Activated CD4-positive, alpha-beta memory T cell treated with anti-CD3 and anti-CD28 coated beads, Interleukin-2, amount 10 ng/mL, durations not matched to agents 7 days and 5 days (primary cell): ENCODE data around the gene ZNF793. TPM values are rescaled to one million over a fixed set of nuclear protein-coding genes. Genes with fewer than 3 reads are reported as not detected.

Source experiments
- CTCF ChIA-PET: fragments of 350-600 bp; sonication (Branson Sonifier 250); formaldehyde crosslinking; loops from one replicate; lab custom pipeline; 2021; ENCODE audit warnings: antibody characterized with exemption, inconsistent platforms; lab: Charles Lee
- POLR2A ChIA-PET: fragments of 350-600 bp; sonication (Branson Sonifier 250); formaldehyde crosslinking; loops from one replicate; lab custom pipeline; 2021; ENCODE audit warnings: antibody characterized with exemption; lab: Charles Lee
- DNase-seq: peaks from one replicate; pipeline ENCODE4 v3.0.0-alpha.2; 2020
- H3K27ac Mint-ChIP-seq: one replicate; pipeline ENCODE4 v1.8.0; 2021; ENCODE audit warnings: mild to moderate bottlenecking, mixed read lengths
- H3K27me3 Mint-ChIP-seq: one replicate; pipeline ENCODE4 v1.8.0; 2021; ENCODE audit warnings: mixed read lengths
- H3K36me3 Mint-ChIP-seq: one replicate; pipeline ENCODE4 v1.8.0; 2021; ENCODE audit warnings: low read depth, mixed read lengths
- H3K4me1 Mint-ChIP-seq: one replicate; pipeline ENCODE4 v1.8.0; 2021; ENCODE audit warnings: mixed read lengths
- H3K4me3 Mint-ChIP-seq: one replicate; pipeline ENCODE4 v1.8.0; 2021; ENCODE audit warnings: mild to moderate bottlenecking, mixed read lengths
- H3K9me3 Mint-ChIP-seq: one replicate; pipeline ENCODE4 v1.8.0; 2021; ENCODE audit warnings: mixed read lengths
- total RNA-seq, 2 experiments: library from RNA; stranded (reverse); gene quantifications; one replicate each; pipeline ENCODE4 v1.2.3, GENCODE V29; 2021

Gene ZNF793
- total RNA-seq, 2 experiments from 2014 or later: 2.1 to 2.3 TPM

DNA sequence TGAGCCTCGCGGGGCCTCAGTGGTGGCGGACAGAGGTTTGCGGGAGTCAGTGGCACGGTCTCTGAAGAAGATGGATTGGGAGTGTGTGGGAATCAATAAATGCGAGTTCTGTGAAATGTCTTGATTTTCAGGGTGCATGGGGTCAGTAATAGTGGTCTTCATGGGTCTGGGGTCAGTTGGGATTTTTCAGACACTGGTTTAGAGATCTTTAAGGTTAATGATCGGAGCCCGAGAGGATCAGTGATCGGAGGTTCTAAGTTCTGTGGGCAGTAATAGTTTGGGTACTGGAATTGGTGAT, 377 bp downstream of the ZNF793 start:
- H3K4me1 Mint-ChIP-seq: no peaks in the 10 kb centered on the region
- H3K4me3 Mint-ChIP-seq: no peak overlapping the region
- ChIA-PET CTCF (no interaction called here), POLR2A (interaction anchor here (1.0 to 1.9 kb wide), 7 partner anchors 38 to 272 kb away, joined by 3 to 21 read pairs (median 7); partner anchors contain the start of genes ZNF540, ZNF569, ZNF570 and ZNF571)
- H3K9me3 Mint-ChIP-seq: peaks cover 29% of the 10 kb centered on the region
- no peak overlapping the region for H3K27ac Mint-ChIP-seq
- no peak for DNase-seq
- no peaks in the 10 kb centered on the region for H3K27me3 Mint-ChIP-seq
- peaks cover 35% of the 10 kb centered on the region for H3K36me3 Mint-ChIP-seq

DNA sequence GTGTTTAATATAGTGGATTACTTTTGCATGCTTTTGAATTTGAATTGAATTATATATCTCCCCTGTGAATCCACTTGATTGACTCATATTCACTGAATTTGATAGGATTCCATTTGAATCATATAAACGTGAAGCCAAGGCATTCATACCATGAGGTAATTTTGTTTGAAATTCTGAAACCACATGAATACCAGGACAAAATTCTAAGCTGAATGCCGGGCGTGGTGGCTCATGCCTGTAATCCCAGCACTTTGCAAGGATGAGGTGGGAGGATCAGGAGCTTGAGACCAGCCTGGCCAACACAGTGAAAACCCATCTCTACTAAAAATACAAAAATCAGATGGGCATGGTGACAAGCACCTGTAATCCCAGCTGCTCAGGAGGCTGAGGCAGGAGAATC, 4.4 kb downstream of the ZNF793 start:
- ChIA-PET POLR2A (no interaction called here), CTCF (no interaction called here)
- Mint-ChIP-seq H3K4me1 (no peaks in the 10 kb centered on the region), H3K36me3 (peaks cover 37% of the 10 kb centered on the region), H3K9me3 (peaks cover 35% of the 10 kb centered on the region), H3K27me3 (no peaks in the 10 kb centered on the region), H3K4me3 (no peak overlapping the region), H3K27ac (no peak overlapping the region)
- DNase-seq: no peak

DNA sequence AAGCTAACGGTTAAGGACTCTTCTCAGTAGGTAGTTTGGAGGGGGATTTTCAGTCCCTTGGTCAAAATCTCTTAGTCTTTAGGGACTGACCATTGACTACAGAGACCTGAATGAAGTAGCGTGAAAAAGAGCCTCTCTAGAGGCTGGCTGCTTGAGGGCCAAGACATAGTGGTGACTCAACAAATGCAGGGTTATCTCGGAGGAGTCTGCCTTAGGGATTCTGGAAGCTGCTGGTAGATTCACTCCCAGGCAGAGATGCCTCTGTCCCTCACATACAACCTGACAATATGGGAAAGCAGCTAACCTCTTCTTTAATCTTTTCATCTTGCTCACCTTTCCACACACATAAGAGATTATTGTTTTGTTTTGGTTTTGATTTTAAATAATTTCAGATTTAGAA, 5.1 kb downstream of the ZNF793 start:
- POLR2A ChIA-PET: no interaction called here
- Mint-ChIP-seq H3K4me1 (no peaks in the 10 kb centered on the region), H3K9me3 (peaks cover 36% of the 10 kb centered on the region), H3K4me3 (no peak overlapping the region), H3K27ac (no peak overlapping the region), H3K36me3 (peaks cover 37% of the 10 kb centered on the region), H3K27me3 (no peaks in the 10 kb centered on the region)
- CTCF ChIA-PET: no interaction called here
- DNase-seq: no peak

DNA sequence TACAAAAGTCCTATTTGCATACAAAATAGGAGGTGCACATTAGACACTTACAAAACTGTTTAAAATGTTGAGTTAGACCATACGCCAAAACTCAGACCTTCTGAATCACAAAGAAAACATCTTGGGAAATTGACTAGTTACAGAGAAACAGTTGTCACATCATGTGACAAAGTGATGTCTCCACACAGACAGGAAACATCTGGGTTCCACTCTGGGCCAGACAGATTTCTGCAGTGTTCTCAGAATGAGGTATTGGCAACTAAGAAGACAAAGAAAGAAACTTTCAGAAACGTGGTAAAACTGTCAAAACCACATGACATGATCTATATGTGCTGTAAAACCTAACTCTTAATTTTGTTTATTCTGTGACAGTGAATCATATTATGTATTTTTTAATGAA, 6.7 kb downstream of the ZNF793 start:
- ChIA-PET CTCF (no interaction called here), POLR2A (no interaction called here)
- H3K27me3 Mint-ChIP-seq: no peaks in the 10 kb centered on the region
- DNase-seq: no peak
- peaks cover 38% of the 10 kb centered on the region for H3K9me3 Mint-ChIP-seq
- peaks cover 34% of the 10 kb centered on the region for H3K36me3 Mint-ChIP-seq
- no peaks in the 10 kb centered on the region for H3K4me1 Mint-ChIP-seq
- no peak overlapping the region for H3K27ac Mint-ChIP-seq
- no peak overlapping the region for H3K4me3 Mint-ChIP-seq

DNA sequence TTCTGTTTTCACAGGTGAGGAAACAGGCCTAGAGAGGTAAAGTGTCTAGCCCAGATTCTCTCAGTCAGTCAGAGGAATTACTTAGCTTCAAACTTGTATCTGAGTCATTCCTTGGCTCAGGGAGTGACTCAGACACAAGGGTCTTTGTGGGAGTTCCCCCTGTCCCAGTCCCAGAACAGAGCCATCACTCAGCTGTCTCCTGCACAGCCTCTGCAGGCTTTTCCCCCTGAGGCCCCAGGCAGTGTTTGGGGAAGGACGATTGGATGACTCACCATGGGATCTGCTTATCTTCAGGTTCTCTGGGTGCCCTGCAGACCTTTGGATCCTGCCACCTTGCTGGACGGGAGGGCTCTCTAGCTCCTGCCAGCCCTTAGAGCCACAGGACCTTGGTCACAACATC, 13.2 kb downstream of the ZNF793 start:
- DNase-seq: no peak
- no peaks in the 10 kb centered on the region for H3K4me1 Mint-ChIP-seq
- no peaks in the 10 kb centered on the region for H3K27me3 Mint-ChIP-seq
- peaks cover 19% of the 10 kb centered on the region for H3K36me3 Mint-ChIP-seq
- POLR2A ChIA-PET: no interaction called here
- H3K27ac Mint-ChIP-seq: no peak overlapping the region
- H3K9me3 Mint-ChIP-seq: peaks cover 35% of the 10 kb centered on the region
- no peak overlapping the region for H3K4me3 Mint-ChIP-seq
- CTCF ChIA-PET: no interaction called here

DNA sequence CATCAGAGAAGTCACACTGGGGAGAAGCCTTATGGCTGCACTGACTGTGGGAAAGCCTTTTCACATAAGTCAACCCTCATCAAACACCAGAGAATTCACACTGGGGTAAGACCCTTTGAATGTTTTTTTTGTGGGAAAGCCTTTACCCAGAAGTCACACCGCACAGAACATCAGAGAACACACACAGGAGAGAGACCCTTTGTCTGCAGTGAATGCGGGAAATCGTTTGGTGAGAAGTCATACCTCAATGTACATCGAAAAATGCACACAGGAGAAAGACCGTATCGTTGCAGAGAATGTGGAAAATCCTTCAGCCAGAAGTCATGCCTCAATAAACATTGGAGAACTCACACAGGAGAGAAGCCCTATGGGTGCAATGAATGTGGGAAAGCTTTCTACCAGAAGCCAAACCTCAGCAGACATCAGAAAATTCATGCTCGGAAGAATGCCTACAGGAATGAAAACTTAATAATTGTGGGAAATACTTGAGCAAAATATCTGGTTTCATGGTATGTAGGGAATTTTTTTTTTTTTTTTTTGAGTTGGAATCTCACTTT, 30.7 kb downstream of the ZNF793 start:
- POLR2A ChIA-PET: no interaction called here
- Mint-ChIP-seq H3K4me3 (no peak overlapping the region), H3K27me3 (no peaks in the 10 kb centered on the region), H3K4me1 (no peaks in the 10 kb centered on the region), H3K9me3 (peaks cover 42% of the 10 kb centered on the region), H3K36me3 (peaks cover 38% of the 10 kb centered on the region), H3K27ac (no peak overlapping the region)
- CTCF ChIA-PET: no interaction called here
- no peak for DNase-seq

DNA sequence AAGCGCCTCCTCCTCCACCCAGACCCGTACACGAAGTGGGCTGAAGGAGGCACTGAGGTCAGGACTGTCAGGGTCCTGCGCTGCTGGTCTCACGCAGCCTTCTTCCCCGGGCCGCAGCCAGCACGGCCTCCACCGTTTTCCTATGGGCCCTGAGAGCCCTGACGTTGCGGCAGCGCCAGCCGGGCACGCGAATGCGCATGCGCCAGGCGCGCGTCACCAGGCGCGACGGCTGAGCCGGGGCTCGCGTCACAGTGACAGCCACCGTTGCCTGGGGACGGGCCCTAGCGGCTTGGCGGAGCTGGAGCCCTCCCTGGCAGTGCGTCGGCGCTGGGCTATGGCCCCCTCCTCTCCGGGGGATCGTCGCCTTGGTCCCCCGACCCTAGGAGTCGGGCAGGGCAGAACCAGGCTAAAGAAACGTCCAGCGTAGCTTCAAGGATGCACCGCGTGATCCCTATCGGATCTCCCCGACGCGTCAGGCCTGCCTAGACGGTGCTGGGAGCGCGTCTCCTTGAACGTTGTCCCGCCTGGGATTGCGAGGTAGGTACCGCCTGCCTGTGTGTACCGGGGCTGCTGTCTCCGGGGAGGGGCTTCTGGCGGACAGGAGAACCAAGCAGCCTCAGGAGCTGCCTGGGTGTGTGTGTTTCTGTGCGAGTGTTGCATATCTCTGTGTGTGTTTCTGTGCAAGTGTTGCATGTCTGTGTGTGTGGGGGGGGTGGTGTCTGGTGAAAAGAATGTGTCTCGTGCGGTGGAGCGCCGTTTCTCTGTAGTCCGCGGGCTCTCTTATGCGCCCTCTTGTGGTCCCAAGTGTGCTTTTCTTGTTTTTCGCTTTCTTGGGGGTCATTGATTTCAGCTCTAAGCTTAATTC, 44.6 kb downstream of the ZNF793 start:
- Mint-ChIP-seq H3K27me3 (no peaks in the 10 kb centered on the region), H3K9me3 (peaks cover 53% of the 10 kb centered on the region), H3K4me1 (peaks cover 8% of the 10 kb centered on the region), H3K36me3 (peaks cover 26% of the 10 kb centered on the region), H3K4me3 (peak overlapping the region; percentile 93), H3K27ac (peak overlapping the region; percentile 85)
- peak; percentile 76 for DNase-seq
- ChIA-PET CTCF (interaction anchor here (0.6 to 1.0 kb wide), 3 partner anchors 43 to 381 kb away, joined by 3 read pairs; partner anchors contain the start of genes ZNF527, ZNF540 and ZNF571), POLR2A (interaction anchor here (0.8 to 1.9 kb wide), 5 partner anchors 44 to 946 kb away, joined by 3 to 5 read pairs (median 3); partner anchors contain the start of genes ZNF382, ZNF570 and ZNF793)

DNA sequence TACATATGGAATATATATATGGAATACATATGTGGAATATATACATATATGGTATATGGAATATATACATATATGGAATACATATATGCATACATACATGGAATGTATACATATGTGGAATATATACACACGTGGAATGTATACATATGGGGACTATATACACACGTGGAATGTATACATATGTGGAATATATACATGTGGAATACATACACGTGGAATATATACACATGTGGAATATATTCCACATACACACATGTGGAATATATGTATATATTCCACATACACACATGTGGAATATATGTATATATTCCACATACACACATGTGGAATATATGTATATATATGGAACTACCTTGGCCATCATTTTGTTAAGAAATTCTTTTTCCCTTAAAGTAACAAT, 56.8 kb downstream of the ZNF793 start:
- H3K36me3 Mint-ChIP-seq: peaks cover 34% of the 10 kb centered on the region
- CTCF ChIA-PET: no interaction called here
- H3K27me3 Mint-ChIP-seq: no peaks in the 10 kb centered on the region
- no peaks in the 10 kb centered on the region for H3K4me1 Mint-ChIP-seq
- H3K4me3 Mint-ChIP-seq: no peak overlapping the region
- H3K27ac Mint-ChIP-seq: no peak overlapping the region
- peaks cover 69% of the 10 kb centered on the region for H3K9me3 Mint-ChIP-seq
- POLR2A ChIA-PET: no interaction called here
- DNase-seq: no peak

DNA sequence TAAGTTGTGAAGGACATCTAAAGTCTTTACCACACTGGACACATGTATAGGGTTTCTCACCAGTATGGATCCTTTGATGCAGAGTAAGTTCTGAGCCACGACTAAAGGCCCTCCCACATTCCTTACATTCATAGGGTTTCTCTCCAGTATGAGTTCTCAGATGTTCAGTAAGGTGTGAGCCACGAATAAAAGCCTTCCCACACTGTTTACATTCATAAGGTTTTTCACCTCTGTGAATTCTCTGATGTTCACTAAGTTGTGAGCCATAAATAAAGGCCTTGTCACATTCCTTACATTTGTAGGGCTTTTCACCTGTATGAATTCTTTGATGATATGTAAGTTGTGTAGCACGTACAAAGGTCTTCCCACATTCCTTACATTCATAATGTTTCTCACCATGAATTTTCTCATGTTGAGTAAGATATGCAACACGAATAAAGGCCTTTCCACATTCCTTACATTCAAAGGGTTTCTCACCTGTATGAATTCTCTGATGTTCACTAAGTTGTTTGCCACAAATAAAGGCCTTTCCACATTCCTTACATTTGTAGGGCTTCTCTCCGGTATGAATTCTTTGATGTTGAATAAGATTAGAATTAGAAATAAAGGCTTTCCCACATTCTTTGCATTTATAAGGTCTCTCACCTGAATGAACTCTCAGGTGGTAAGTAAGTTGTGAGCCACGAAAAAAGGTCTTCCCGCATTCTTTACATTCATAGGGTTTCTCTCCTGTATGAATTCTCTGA, 58.1 kb downstream of the ZNF793 start:
- Mint-ChIP-seq H3K4me1 (no peaks in the 10 kb centered on the region), H3K4me3 (no peak overlapping the region), H3K36me3 (peaks cover 36% of the 10 kb centered on the region), H3K27ac (no peak overlapping the region), H3K27me3 (no peaks in the 10 kb centered on the region), H3K9me3 (peaks cover 71% of the 10 kb centered on the region)
- ChIA-PET CTCF (no interaction called here), POLR2A (no interaction called here)
- no peak for DNase-seq

DNA sequence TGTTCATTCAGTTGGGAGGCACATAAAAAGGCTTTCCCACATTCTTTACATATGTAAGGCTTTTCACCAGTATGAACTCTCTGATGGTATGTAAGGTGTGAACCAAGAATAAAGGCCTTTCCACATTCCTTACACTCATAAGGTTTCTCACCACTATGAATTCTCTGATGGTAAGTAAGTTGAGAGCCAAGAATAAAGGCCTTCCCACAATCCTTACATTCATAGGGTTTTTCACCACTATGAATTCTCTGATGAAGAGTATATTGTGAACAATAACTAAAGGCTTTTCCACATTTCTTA, 58.6 kb downstream of the ZNF793 start:
- CTCF ChIA-PET: no interaction called here
- POLR2A ChIA-PET: no interaction called here
- H3K27me3 Mint-ChIP-seq: no peaks in the 10 kb centered on the region
- H3K4me3 Mint-ChIP-seq: no peak overlapping the region
- peaks cover 76% of the 10 kb centered on the region for H3K9me3 Mint-ChIP-seq
- H3K27ac Mint-ChIP-seq: no peak overlapping the region
- H3K4me1 Mint-ChIP-seq: no peaks in the 10 kb centered on the region
- H3K36me3 Mint-ChIP-seq: peaks cover 39% of the 10 kb centered on the region
- DNase-seq: no peak

DNA sequence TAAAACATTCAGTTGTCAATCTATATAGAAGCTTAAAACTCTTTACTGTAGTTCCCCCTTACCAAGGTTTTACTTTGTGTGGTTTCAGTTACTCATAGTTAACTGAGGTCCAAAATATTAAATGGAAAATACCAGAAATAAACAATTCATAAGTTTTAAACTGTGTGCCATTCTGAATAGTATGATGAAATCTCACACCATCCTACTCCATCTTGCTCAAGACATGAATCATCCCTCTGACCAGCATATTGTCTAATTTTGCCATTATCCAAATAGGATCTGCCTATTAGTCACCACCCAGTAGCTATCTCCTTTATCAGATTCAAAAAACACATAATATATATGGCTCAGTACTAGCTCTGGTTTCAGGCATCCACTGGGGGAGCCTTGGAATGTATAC, 65.5 kb downstream of the ZNF793 start:
- DNase-seq: no peak
- Mint-ChIP-seq H3K9me3 (peaks cover 62% of the 10 kb centered on the region), H3K36me3 (peaks cover 27% of the 10 kb centered on the region), H3K4me3 (no peak overlapping the region), H3K27ac (no peak overlapping the region), H3K4me1 (no peaks in the 10 kb centered on the region), H3K27me3 (no peaks in the 10 kb centered on the region)
- ChIA-PET POLR2A (no interaction called here), CTCF (no interaction called here)

DNA sequence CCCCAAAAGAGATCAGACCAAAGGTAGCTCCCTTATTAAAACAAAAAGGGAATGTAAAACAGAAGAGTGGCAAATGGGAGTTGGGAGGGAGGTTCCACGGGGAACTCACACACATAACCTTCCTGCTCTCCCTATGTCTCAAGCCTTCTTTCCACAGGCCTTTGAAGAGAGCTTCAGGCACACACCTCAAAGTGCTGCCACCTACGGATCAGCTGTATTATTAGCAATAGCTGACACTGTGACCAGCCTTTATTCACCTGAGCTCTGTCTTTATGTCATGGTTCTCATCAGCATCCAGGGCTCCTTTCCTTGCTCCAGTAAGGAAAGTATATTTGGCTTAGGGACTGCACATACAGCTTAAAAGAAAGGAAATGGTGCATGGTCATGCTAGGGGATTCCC, 76.6 kb downstream of the ZNF793 start:
- H3K36me3 Mint-ChIP-seq: peaks cover 44% of the 10 kb centered on the region
- CTCF ChIA-PET: no interaction called here
- POLR2A ChIA-PET: no interaction called here
- H3K9me3 Mint-ChIP-seq: peaks cover 53% of the 10 kb centered on the region
- H3K27me3 Mint-ChIP-seq: no peaks in the 10 kb centered on the region
- no peak for DNase-seq
- no peak overlapping the region for H3K4me3 Mint-ChIP-seq
- H3K27ac Mint-ChIP-seq: no peak overlapping the region
- H3K4me1 Mint-ChIP-seq: no peaks in the 10 kb centered on the region
